Measurements from ENCODE around the gene CTSS.

CTSS gene

DNA sequence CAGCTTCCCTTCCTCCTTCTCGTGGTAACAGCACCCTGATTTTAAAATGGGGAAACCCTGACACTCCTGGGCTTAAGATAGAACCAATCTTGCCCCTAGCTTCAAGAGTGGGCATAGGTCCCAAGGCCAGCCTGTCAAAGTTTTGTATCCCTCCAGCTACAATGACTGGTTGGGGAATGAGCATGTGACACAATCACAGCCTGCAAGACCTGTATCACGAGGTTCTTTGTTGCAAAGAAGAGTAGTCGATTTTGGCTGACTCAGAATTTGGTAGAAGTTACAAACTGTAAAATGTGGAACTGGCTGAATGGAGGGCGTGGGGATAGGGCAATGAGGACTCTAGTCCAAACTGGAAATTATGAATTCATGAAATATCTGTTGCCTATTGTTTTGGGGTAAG, 23.8 kb upstream of the CTSS start:
- Histone ChIP-seq H3K4me1 (ENCODE audit: insufficient read depth, low read length) (no peaks in the 10 kb centered on the region), H3K79me2 (ENCODE audit: insufficient read depth, low read length) (no peaks in the 10 kb centered on the region), H4K20me1 (ENCODE audit: insufficient read depth, low read length) (no peaks in the 10 kb centered on the region), H2AFZ (ENCODE audit: low read depth, low read length) (0 out of 2 replicates have a peak overlapping the region, but pooled peaks have one; percentile 19), H3K27ac (ENCODE audit: low read length) (no peak overlapping the region), H3K4me3 (ENCODE audit: low read depth in 1 of 2, low read length in 2 of 2) (no peak overlapping the region), H3K36me3 (ENCODE audit: insufficient read depth, low read length) (no peaks in the 10 kb centered on the region), H3K4me2 (ENCODE audit: insufficient read depth, low read length) (no peak overlapping the region), H3K9me3 (ENCODE audit: insufficient read depth, low read length, severe bottlenecking) (no peaks in the 10 kb centered on the region), H3K27me3 (ENCODE audit: insufficient read depth, low read length, poor library complexity) (no peaks in the 10 kb centered on the region), H3K9ac (ENCODE audit: low read depth, low read length) (no peak overlapping the region)
- TF ChIP-seq EZH2 (IDR thresholded peaks at IDR 0.05; ENCODE audit: borderline replicate concordance, low read depth, low read length, severe bottlenecking) (no peak), CTCF (IDR thresholded peaks at IDR 0.05; ENCODE audit: borderline replicate concordance, extremely low read depth, low read length, poor library complexity, severe bottlenecking) (no peak)
- ATAC-seq (ENCODE audit: insufficient read depth, low read depth) (no peak), DNase-seq (no peak)

- no peaks in the 10 kb centered on the region for H3K36me3 ChIP-seq (ENCODE audit: insufficient read depth, low read length)
- ATAC-seq (ENCODE audit: insufficient read depth, low read depth), result no peak
- TF ChIP-seq CTCF (IDR thresholded peaks at IDR 0.05; ENCODE audit: borderline replicate concordance, extremely low read depth, low read length, poor library complexity, severe bottlenecking) (no peak), EZH2 (IDR thresholded peaks at IDR 0.05; ENCODE audit: borderline replicate concordance, low read depth, low read length, severe bottlenecking) (no peak)
- no peaks in the 10 kb centered on the region for H3K27me3 ChIP-seq (ENCODE audit: insufficient read depth, low read length, poor library complexity)
- H3K4me3 ChIP-seq (ENCODE audit: low read depth in 1 of 2, low read length in 2 of 2), result no peak overlapping the region
- no peaks in the 10 kb centered on the region for H3K9me3 ChIP-seq (ENCODE audit: insufficient read depth, low read length, severe bottlenecking)
- no peak overlapping the region for H3K4me2 ChIP-seq (ENCODE audit: insufficient read depth, low read length)
- H3K4me1 ChIP-seq (ENCODE audit: insufficient read depth, low read length), result no peaks in the 10 kb centered on the region
- H4K20me1 ChIP-seq (ENCODE audit: insufficient read depth, low read length), result no peaks in the 10 kb centered on the region
- no peak for DNase-seq
- H3K27ac ChIP-seq (ENCODE audit: low read length), result no peak overlapping the region
- no peaks in the 10 kb centered on the region for H3K79me2 ChIP-seq (ENCODE audit: insufficient read depth, low read length)
- H3K9ac ChIP-seq (ENCODE audit: low read depth, low read length), result no peak overlapping the region
- no peak overlapping the region for H2AFZ ChIP-seq (ENCODE audit: low read depth, low read length)
These were observed 23.4 kb upstream of the CTSS start for GRCh38 chr1:150788946-150789345.

DNA sequence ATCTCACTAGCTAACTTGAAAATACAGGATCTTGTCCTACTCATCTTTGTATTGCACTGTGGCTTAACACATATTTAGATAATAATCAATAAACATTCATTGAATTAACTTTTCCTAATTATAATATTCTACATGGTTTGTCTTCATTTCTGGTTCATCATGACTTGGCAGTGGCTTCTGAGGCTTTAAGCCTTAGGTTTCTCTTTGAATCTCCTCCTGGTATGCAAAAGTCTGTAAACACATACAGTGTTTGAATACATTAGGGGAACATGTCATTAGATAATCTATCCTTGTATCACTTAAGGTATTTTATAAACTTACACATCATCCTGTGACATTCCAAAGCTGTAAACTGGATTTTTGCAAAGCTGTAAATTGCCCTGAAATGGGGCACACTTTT, 21.9 kb upstream of the CTSS start:
- H3K9ac ChIP-seq (ENCODE audit: low read depth, low read length), result no peak overlapping the region
- no peak for TF ChIP-seq CTCF (IDR thresholded peaks at IDR 0.05; ENCODE audit: borderline replicate concordance, extremely low read depth, low read length, poor library complexity, severe bottlenecking)
- no peak for TF ChIP-seq EZH2 (IDR thresholded peaks at IDR 0.05; ENCODE audit: borderline replicate concordance, low read depth, low read length, severe bottlenecking)
- DNase-seq, result no peak
- no peaks in the 10 kb centered on the region for H3K36me3 ChIP-seq (ENCODE audit: insufficient read depth, low read length)
- H3K9me3 ChIP-seq (ENCODE audit: insufficient read depth, low read length, severe bottlenecking), result no peaks in the 10 kb centered on the region
- H2AFZ ChIP-seq (ENCODE audit: low read depth, low read length), result no peak overlapping the region
- no peaks in the 10 kb centered on the region for H4K20me1 ChIP-seq (ENCODE audit: insufficient read depth, low read length)
- H3K4me2 ChIP-seq (ENCODE audit: insufficient read depth, low read length), result no peak overlapping the region
- no peaks in the 10 kb centered on the region for H3K4me1 ChIP-seq (ENCODE audit: insufficient read depth, low read length)
- H3K27me3 ChIP-seq (ENCODE audit: insufficient read depth, low read length, poor library complexity), result no peaks in the 10 kb centered on the region
- H3K27ac ChIP-seq (ENCODE audit: low read length), result no peak overlapping the region
- no peaks in the 10 kb centered on the region for H3K79me2 ChIP-seq (ENCODE audit: insufficient read depth, low read length)
- ATAC-seq (ENCODE audit: insufficient read depth, low read depth), result no peak
- no peak overlapping the region for H3K4me3 ChIP-seq (ENCODE audit: low read depth in 1 of 2, low read length in 2 of 2)

DNA sequence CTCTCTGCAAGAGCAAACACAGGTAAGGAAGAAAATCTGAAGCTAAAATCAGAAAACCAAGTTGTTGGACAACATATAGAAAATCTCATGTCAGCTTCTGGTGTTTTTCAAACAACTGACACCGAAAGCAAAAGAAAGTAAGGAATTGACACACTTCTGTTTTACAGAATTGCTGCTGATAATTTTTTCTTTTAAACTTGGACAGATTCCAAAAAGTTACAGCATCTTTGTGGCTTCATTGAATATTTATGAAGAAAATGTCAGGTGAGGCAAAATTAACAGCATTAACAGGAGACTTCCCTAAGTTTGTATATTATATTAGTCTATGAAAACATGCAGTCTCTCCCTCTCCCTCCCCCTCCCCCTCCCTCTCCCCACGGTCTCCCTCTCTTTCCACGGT, 14.9 kb upstream of the CTSS start:
- Histone ChIP-seq H3K4me1 (ENCODE audit: insufficient read depth, low read length) (no peaks in the 10 kb centered on the region), H3K9ac (ENCODE audit: low read depth, low read length) (no peak overlapping the region), H3K4me2 (ENCODE audit: insufficient read depth, low read length) (no peak overlapping the region), H4K20me1 (ENCODE audit: insufficient read depth, low read length) (no peaks in the 10 kb centered on the region), H3K27me3 (ENCODE audit: insufficient read depth, low read length, poor library complexity) (no peaks in the 10 kb centered on the region), H3K9me3 (ENCODE audit: insufficient read depth, low read length, severe bottlenecking) (no peaks in the 10 kb centered on the region), H2AFZ (ENCODE audit: low read depth, low read length) (no peak overlapping the region), H3K79me2 (ENCODE audit: insufficient read depth, low read length) (no peaks in the 10 kb centered on the region), H3K36me3 (ENCODE audit: insufficient read depth, low read length) (no peaks in the 10 kb centered on the region), H3K4me3 (ENCODE audit: low read depth in 1 of 2, low read length in 2 of 2) (no peak overlapping the region), H3K27ac (ENCODE audit: low read length) (no peak overlapping the region)
- no peak for TF ChIP-seq CTCF (IDR thresholded peaks at IDR 0.05; ENCODE audit: borderline replicate concordance, extremely low read depth, low read length, poor library complexity, severe bottlenecking)
- no peak for TF ChIP-seq EZH2 (IDR thresholded peaks at IDR 0.05; ENCODE audit: borderline replicate concordance, low read depth, low read length, severe bottlenecking)
- DNase-seq, result no peak
- ATAC-seq (ENCODE audit: insufficient read depth, low read depth), result no peak

Data from DND-41 (cell line).